H1 (cell line): ENCODE results near the gene KLHL1. TPM values are rescaled to one million over a fixed set of nuclear protein-coding genes. Genes with fewer than 3 reads are reported as not detected.

Experiments used
- CTCF ChIA-PET: fragments of 300-600 bp; sonication (Branson Sonifier 250); formaldehyde crosslinking; loops from one replicate; lab custom pipeline; 2021; ENCODE audit not compliant: partially characterized antibody; lab: Charles Lee
- POLR2A ChIA-PET: fragments of 300-600 bp; sonication (Branson Sonifier 250); formaldehyde crosslinking; loops from one replicate; lab custom pipeline; 2021; ENCODE audit warnings: inconsistent platforms; ENCODE audit not compliant: partially characterized antibody; lab: Charles Lee
- DNase-seq, 2 experiments: peaks; one replicate each; pipeline versions ENCODE4 v3.0.0 to v3.0.0-alpha.2; 2010 to 2022; ENCODE audit warnings: low spot score in 2 of 2, low read depth in 1 of 2, mixed read lengths in 1 of 2
- FAIRE-seq: peaks from 2 replicates; lab custom pipeline; 2011; peaks lifted over from hg19 to GRCh38; lab: Jason Lieb, UNC
- H2AFZ ChIP-seq: 2 replicates; pipeline ENCODE4 v1.8.1; 2012; ENCODE audit warnings: low read length, inconsistent platforms
- H2AK5ac ChIP-seq: 2 replicates; pipeline ENCODE4 v1.6.1; 2013; ENCODE audit warnings: low read depth, low read length
- H2BK120ac ChIP-seq: replicated peaks from 2 replicates; pipeline ENCODE3; 2013; ENCODE audit warnings: low read depth, low read length, inconsistent platforms
- H2BK12ac ChIP-seq: 2 replicates; pipeline ENCODE4 v1.6.1; 2013; ENCODE audit warnings: low read depth, low read length
- H2BK15ac ChIP-seq: 2 replicates; pipeline ENCODE4 v1.6.1; 2013; ENCODE audit warnings: low read length
- H2BK20ac ChIP-seq: 2 replicates; pipeline ENCODE4 v1.6.1; 2013; ENCODE audit warnings: low read length
- H2BK5ac ChIP-seq: 2 replicates; pipeline ENCODE4 v1.6.1; 2013; ENCODE audit warnings: low read depth, low read length
- H3K14ac ChIP-seq: 2 replicates; pipeline ENCODE4 v1.6.1; 2013; ENCODE audit warnings: inconsistent platforms; ENCODE audit not compliant: insufficient read length
- H3K18ac ChIP-seq: 2 replicates; pipeline ENCODE4 v1.6.1; 2013; ENCODE audit warnings: low read length; ENCODE audit errors: extremely low read depth
- H3K23ac ChIP-seq: 2 replicates; pipeline ENCODE4 v1.6.1; 2013; ENCODE audit warnings: inconsistent platforms; ENCODE audit not compliant: insufficient read length
- H3K23me2 ChIP-seq: 2 replicates; pipeline ENCODE4 v1.6.1; 2013; ENCODE audit warnings: low read depth, low read length
- H3K27ac ChIP-seq: 2 replicates; pipeline ENCODE4 v1.6.1; 2011; ENCODE audit warnings: low read depth, low read length, inconsistent platforms
- H3K27me3 ChIP-seq, 4 experiments: replicated peaks in 1 of 4; 1 replicate in 1 of 4; 2 replicates in 3 of 4; pipeline versions ENCODE4 v1.6.1 to v1.8.1; 2011 to 2013; ENCODE audit warnings: low read length in 3 of 4, mild to moderate bottlenecking in 3 of 4, inconsistent platforms in 2 of 4, mixed read lengths in 2 of 4, moderate library complexity in 1 of 4; ENCODE audit not compliant: control insufficient read depth in 3 of 4, insufficient read depth in 3 of 4; ENCODE audit errors: extremely low read depth in 1 of 4
- H3K36me3 ChIP-seq, 4 experiments: 2 replicates each; pipeline versions ENCODE4 v1.6.1 to v1.8.1; 2011 to 2013; ENCODE audit warnings: mild to moderate bottlenecking in 4 of 4, low read length in 3 of 4, moderate library complexity in 2 of 4, control low read depth in 1 of 4, inconsistent platforms in 1 of 4; ENCODE audit not compliant: insufficient read depth in 4 of 4, control insufficient read depth in 2 of 4
- H3K4ac ChIP-seq: replicated peaks from 2 replicates; pipeline ENCODE3; 2013; ENCODE audit warnings: low read length, low read depth, mixed read lengths, inconsistent platforms; ENCODE audit not compliant: insufficient read length
- H3K4me1 ChIP-seq, 4 experiments: replicated peaks in 1 of 4; 1 replicate in 1 of 4; 2 replicates in 3 of 4; pipeline versions ENCODE4 v1.6.1 to v1.8.1; 2011 to 2013; ENCODE audit warnings: low read length in 3 of 4, inconsistent platforms in 2 of 4, mixed read lengths in 1 of 4; ENCODE audit not compliant: insufficient read depth in 4 of 4, control insufficient read depth in 3 of 4
- H3K4me2 ChIP-seq, 2 experiments: 2 replicates each; pipeline versions ENCODE4 v1.6.1 to v1.8.1; 2011 to 2013; ENCODE audit warnings: low read depth in 2 of 2, low read length in 2 of 2, control low read depth in 1 of 2, inconsistent platforms in 1 of 2, mild to moderate bottlenecking in 1 of 2; ENCODE audit not compliant: insufficient read depth in 1 of 2
- H3K4me3 ChIP-seq, 4 experiments: fragments of 200-600, 300-600 bp in 1 of 4; sonication (generic), shearing (Covaris generic), sonication (Bioruptor Twin) in 1 of 4; 2 replicates each; pipeline versions ENCODE4 v1.5.1 to v1.8.1; 2011 to 2016; ENCODE audit warnings: low read length in 4 of 4, low read depth in 3 of 4, control low read depth in 2 of 4, inconsistent platforms in 2 of 4, mild to moderate bottlenecking in 2 of 4, mixed read lengths in 1 of 4, moderate library complexity in 1 of 4; ENCODE audit not compliant: insufficient read depth in 2 of 4; ENCODE audit errors: extremely low read depth in 1 of 4
- H3K56ac ChIP-seq: replicated peaks from 2 replicates; pipeline ENCODE3; 2013; ENCODE audit warnings: low read depth, mild to moderate bottlenecking, mixed read lengths, low read length, inconsistent platforms; ENCODE audit not compliant: insufficient read length
- H3K79me1 ChIP-seq: 2 replicates; pipeline ENCODE4 v1.6.1; 2013; ENCODE audit warnings: low read depth, low read length, control low read depth
- H3K79me2 ChIP-seq, 2 experiments: 2 replicates each; pipeline versions ENCODE4 v1.6.1 to v1.8.1; 2012 to 2013; ENCODE audit warnings: low read length in 2 of 2, mild to moderate bottlenecking in 2 of 2, inconsistent platforms in 1 of 2; ENCODE audit not compliant: insufficient read depth in 2 of 2, control insufficient read depth in 1 of 2
- H3K9ac ChIP-seq, 4 experiments: replicated peaks in 1 of 4; 1 replicate in 1 of 4; 2 replicates in 3 of 4; pipeline versions ENCODE4 v1.6.1 to v1.8.1; 2011 to 2013; ENCODE audit warnings: low read depth in 3 of 4, low read length in 3 of 4, control low read depth in 2 of 4, mild to moderate bottlenecking in 2 of 4, moderate library complexity in 2 of 4, inconsistent platforms in 1 of 4; ENCODE audit errors: extremely low read depth in 1 of 4
- H3K9me3 ChIP-seq, 2 experiments: 2 replicates each; pipeline versions ENCODE4 v1.6.1 to v1.8.1; 2012 to 2013; ENCODE audit warnings: mild to moderate bottlenecking in 2 of 2, moderate library complexity in 2 of 2, control low read depth in 1 of 2, inconsistent platforms in 1 of 2, low read depth in 1 of 2, low read length in 1 of 2, mixed read lengths in 1 of 2; ENCODE audit not compliant: insufficient read depth in 2 of 2
- H4K20me1 ChIP-seq, 2 experiments: replicated peaks in 1 of 2; 2 replicates each; pipeline versions ENCODE3 to v1.8.1; 2011 to 2013; ENCODE audit warnings: inconsistent platforms in 2 of 2, low read length in 2 of 2, mild to moderate bottlenecking in 1 of 2; ENCODE audit not compliant: insufficient read depth in 2 of 2, control insufficient read depth in 1 of 2
- H4K5ac ChIP-seq: 2 replicates; pipeline ENCODE4 v1.6.1; 2013; ENCODE audit warnings: low read length, low read depth, mixed read lengths, inconsistent platforms; ENCODE audit not compliant: insufficient read length
- H4K8ac ChIP-seq: 2 replicates; pipeline ENCODE4 v1.8.0; 2013; ENCODE audit warnings: mild to moderate bottlenecking, moderate library complexity, low read length, inconsistent platforms; ENCODE audit not compliant: insufficient read depth; ENCODE audit errors: extremely low read depth
- H4K91ac ChIP-seq: replicated peaks from 2 replicates; pipeline ENCODE3; 2013; ENCODE audit warnings: low read length, mixed read lengths, inconsistent platforms; ENCODE audit not compliant: insufficient read length
- CHD1 ChIP-seq: IDR thresholded peaks from 2 replicates; pipeline ENCODE4 v1.6.1; 2012; ENCODE audit warnings: low read depth, low read length, improper control_type of control experiment
- CREB1 ChIP-seq: IDR thresholded peaks from 2 replicates; pipeline ENCODE4 v1.6.1; 2012; ENCODE audit warnings: inconsistent platforms
- KDM1A ChIP-seq: fragments of 200-600, 300-600 bp; sonication (generic); IDR thresholded peaks from 2 replicates; pipeline ENCODE4 v1.7.1; 2016; ENCODE audit warnings: mild to moderate bottlenecking, low read length, borderline replicate concordance
- KDM5A ChIP-seq: fragments of 200-600 bp; IDR thresholded peaks from 2 replicates; pipeline ENCODE4 v1.7.1; 2012; ENCODE audit warnings: mild to moderate bottlenecking, low read length, inconsistent platforms, mixed read lengths
- NANOG ChIP-seq: IDR thresholded peaks from 2 replicates; pipeline ENCODE4 v1.6.1; 2011; ENCODE audit warnings: low read length, low read depth, mild to moderate bottlenecking, inconsistent platforms; ENCODE audit not compliant: insufficient read depth, poor library complexity, severe bottlenecking
- POLR2AphosphoS5 ChIP-seq: IDR thresholded peaks from 2 replicates; pipeline ENCODE4 v1.6.1; 2011; ENCODE audit warnings: low read depth, low read length
- TBP ChIP-seq: IDR thresholded peaks from 2 replicates; pipeline ENCODE4 v1.6.1; 2011; ENCODE audit warnings: low read depth, low read length, improper control_type of control experiment
- YY1 ChIP-seq: IDR thresholded peaks from 2 replicates; pipeline ENCODE4 v1.6.1; 2011; ENCODE audit warnings: low read depth, mild to moderate bottlenecking, low read length
- polyA plus RNA-seq, 7 experiments: library from polyadenylated mRNA; depleted of rRNA in 3 of 7; stranded (reverse) in 5 of 7; unstranded in 2 of 7; fragments of >200 nt in 5 of 7; fragments of 200-250 nt in 2 of 7; gene quantifications; 1 replicate in 5 of 7; 2 replicates in 1 of 7; 4 replicates in 1 of 7; pipeline versions ENCODE4 v1.2.1 to v1.2.3, GENCODE V29; 2011 to 2013; ENCODE audit warnings: missing spikeins in 2 of 7, mixed read lengths in 2 of 7
- total RNA-seq: library from RNA; stranded (reverse); fragmentation: NEBNext Ultra II Directional; extraction: Animal tissue kit (Norgen Biotek cat#: 25700); gene quantifications from 2 replicates; pipeline ENCODE4 v1.2.1, GENCODE V29; 2021

KLHL1 gene
- total and polyA plus RNA-seq, 2 of the 8 experiments (the other 6 are each of a cell fraction or from before 2014, with no cell fraction given): not detected

- H3K56ac ChIP-seq: no peak overlapping the region
- no peak overlapping the region for H3K4me2 ChIP-seq
- H2BK20ac ChIP-seq: no peak overlapping the region
- no peak overlapping the region for H2BK5ac ChIP-seq
- H3K4me1 ChIP-seq: no peaks in the 10 kb centered on the region; a peak in 1 of 7 replicates
- H3K27me3 ChIP-seq: no peaks in the 10 kb centered on the region
- H3K9ac ChIP-seq: no peak overlapping the region
- H4K8ac ChIP-seq: no peak overlapping the region
- no peak for DNase-seq
- no peak for FAIRE-seq
- H3K79me1 ChIP-seq: no peaks in the 10 kb centered on the region
- H3K23ac ChIP-seq: no peak overlapping the region
- H2BK15ac ChIP-seq: no peak overlapping the region
- no peaks in the 10 kb centered on the region for H3K79me2 ChIP-seq
- no peaks in the 10 kb centered on the region for H3K9me3 ChIP-seq
- no peaks in the 10 kb centered on the region for H4K20me1 ChIP-seq
- H2AK5ac ChIP-seq: no peak overlapping the region
- H4K91ac ChIP-seq: no peak overlapping the region
- H3K14ac ChIP-seq: no peak overlapping the region
- H3K27ac ChIP-seq: no peak overlapping the region
- H4K5ac ChIP-seq: no peak overlapping the region
- POLR2A ChIA-PET: no interaction called here
- H2AFZ ChIP-seq: no peak overlapping the region
- CTCF ChIA-PET: no interaction called here
- no peaks in the 10 kb centered on the region for H3K36me3 ChIP-seq
- no peak for TF ChIP-seq NANOG
- no peak for TF ChIP-seq TBP
- no peak for TF ChIP-seq CHD1
- no peak for TF ChIP-seq POLR2AphosphoS5
- no peak for TF ChIP-seq KDM1A
- no peak for TF ChIP-seq KDM5A
- TF ChIP-seq YY1: no peak
- no peak for TF ChIP-seq CREB1
- no peak overlapping the region for H3K4ac ChIP-seq
- H3K18ac ChIP-seq: no peak overlapping the region
- H3K4me3 ChIP-seq: no peak overlapping the region
- no peak overlapping the region for H2BK120ac ChIP-seq
- no peak overlapping the region for H2BK12ac ChIP-seq
- H3K23me2 ChIP-seq: no peaks in the 10 kb centered on the region
Observed at GRCh38 chr13:69676286-69676685, 432.0 kb downstream of the KLHL1 start.
